IPS-20b (cell line): Measurements from ENCODE around the gene DENND6B.

Source experiments
- H3K27ac ChIP-seq: one replicate; pipeline ENCODE4 v1.5.1; 2013; ENCODE audit warnings: low read length
- H3K27me3 ChIP-seq: 2 replicates; pipeline ENCODE4 v1.6.1; 2013; ENCODE audit warnings: mild to moderate bottlenecking, low read length, inconsistent platforms; ENCODE audit not compliant: insufficient read depth
- H3K36me3 ChIP-seq: 2 replicates; pipeline ENCODE4 v1.6.1; 2013; ENCODE audit warnings: low read depth, mild to moderate bottlenecking, inconsistent platforms, low read length, moderate library complexity; ENCODE audit not compliant: insufficient read depth
- H3K4me1 ChIP-seq: 2 replicates; pipeline ENCODE4 v1.6.1; 2013; ENCODE audit warnings: mild to moderate bottlenecking, control low read depth, inconsistent platforms, low read length, moderate library complexity; ENCODE audit not compliant: insufficient read depth
- H3K4me3 ChIP-seq: 2 replicates; pipeline ENCODE4 v1.5.1; 2013; ENCODE audit warnings: mild to moderate bottlenecking, low read length, inconsistent platforms
- H3K9ac ChIP-seq: 2 replicates; pipeline ENCODE4 v1.6.1; 2013; ENCODE audit warnings: low read depth, mild to moderate bottlenecking, inconsistent platforms, low read length, moderate library complexity
- H3K9me3 ChIP-seq: 2 replicates; pipeline ENCODE4 v1.6.1; 2013; ENCODE audit warnings: mild to moderate bottlenecking, low read depth, low read length, inconsistent platforms; ENCODE audit not compliant: insufficient read depth

The DENND6B gene

GRCh38 chr22:50270666-50271394 is 56.0 kb downstream of the DENND6B start:
- Histone ChIP-seq H3K36me3 (peaks cover 9% of the 10 kb centered on the region; the same call in 1 of the 2 replicates), H3K4me1 (no peaks in the 10 kb centered on the region; the same call in 1 of the 2 replicates), H3K9me3 (peaks cover under 1% of the 10 kb centered on the region; the same call in 1 of the 2 replicates), H3K27me3 (peaks cover 58% of the 10 kb centered on the region), H3K4me3 (peak overlapping the region; percentile 43; the same call in 1 of the 2 replicates), H3K9ac (no peak overlapping the region), H3K27ac (no peak overlapping the region)

GRCh38 chr22:50269970-50270665 is 56.7 kb downstream of the DENND6B start, which contains the start of gene MAPK11:
TSS of gene MAPK11 (minus strand) at chr22:50270380. CDS start at chr22:50270292, 88 bp downstream.
- Histone ChIP-seq H3K9me3 (no peaks in the 10 kb centered on the region), H3K4me1 (no peaks in the 10 kb centered on the region; the same call in 1 of the 2 replicates), H3K36me3 (peaks cover 2% of the 10 kb centered on the region; the same call in 1 of the 2 replicates), H3K4me3 (peak within 1 kb of the TSS; percentile 43; the same call in 1 of the 2 replicates), H3K27me3 (peaks cover 58% of the 10 kb centered on the region), H3K9ac (no peak within 1 kb of the TSS), H3K27ac (no peak within 1 kb of the TSS)

GRCh38 chr22:50269573-50269969 is 57.2 kb downstream of the DENND6B start:
- no peaks in the 10 kb centered on the region for H3K36me3 ChIP-seq
- no peaks in the 10 kb centered on the region for H3K9me3 ChIP-seq
- no peak overlapping the region for H3K27ac ChIP-seq
- peaks cover 60% of the 10 kb centered on the region for H3K27me3 ChIP-seq
- H3K4me3 ChIP-seq: no peak overlapping the region; the same call in 1 of the 2 replicates
- H3K9ac ChIP-seq: no peak overlapping the region
- no peaks in the 10 kb centered on the region; the same call in 1 of the 2 replicates for H3K4me1 ChIP-seq

DNA sequence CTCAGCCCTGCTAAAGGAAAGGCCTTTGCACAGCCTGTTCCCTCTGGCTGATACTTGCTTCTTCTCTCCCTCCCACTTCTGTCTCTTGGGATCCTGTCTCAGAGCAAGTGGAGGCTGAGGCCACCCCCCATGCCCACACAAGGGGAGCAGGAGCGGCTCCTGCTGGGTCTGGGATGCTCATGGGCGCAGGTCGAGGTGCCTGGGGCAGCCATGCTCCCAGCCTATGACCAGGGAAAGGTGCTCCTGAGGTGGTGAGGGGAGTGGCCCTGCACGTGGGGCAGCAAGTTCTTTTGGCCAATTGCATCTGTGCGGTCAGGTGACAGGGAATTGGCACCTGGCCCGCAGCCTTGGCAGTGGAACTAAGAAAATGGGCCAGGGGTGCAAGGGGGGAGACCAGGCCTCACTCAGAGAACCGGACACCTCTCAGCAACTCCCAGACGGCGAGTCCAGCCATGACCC is 58.1 kb downstream of the DENND6B start:
- Histone ChIP-seq H3K27me3 (peaks cover 63% of the 10 kb centered on the region), H3K9me3 (no peaks in the 10 kb centered on the region), H3K4me3 (no peak overlapping the region), H3K27ac (no peak overlapping the region), H3K36me3 (no peaks in the 10 kb centered on the region), H3K9ac (no peak overlapping the region), H3K4me1 (no peaks in the 10 kb centered on the region; the same call in 1 of the 2 replicates)

DNA sequence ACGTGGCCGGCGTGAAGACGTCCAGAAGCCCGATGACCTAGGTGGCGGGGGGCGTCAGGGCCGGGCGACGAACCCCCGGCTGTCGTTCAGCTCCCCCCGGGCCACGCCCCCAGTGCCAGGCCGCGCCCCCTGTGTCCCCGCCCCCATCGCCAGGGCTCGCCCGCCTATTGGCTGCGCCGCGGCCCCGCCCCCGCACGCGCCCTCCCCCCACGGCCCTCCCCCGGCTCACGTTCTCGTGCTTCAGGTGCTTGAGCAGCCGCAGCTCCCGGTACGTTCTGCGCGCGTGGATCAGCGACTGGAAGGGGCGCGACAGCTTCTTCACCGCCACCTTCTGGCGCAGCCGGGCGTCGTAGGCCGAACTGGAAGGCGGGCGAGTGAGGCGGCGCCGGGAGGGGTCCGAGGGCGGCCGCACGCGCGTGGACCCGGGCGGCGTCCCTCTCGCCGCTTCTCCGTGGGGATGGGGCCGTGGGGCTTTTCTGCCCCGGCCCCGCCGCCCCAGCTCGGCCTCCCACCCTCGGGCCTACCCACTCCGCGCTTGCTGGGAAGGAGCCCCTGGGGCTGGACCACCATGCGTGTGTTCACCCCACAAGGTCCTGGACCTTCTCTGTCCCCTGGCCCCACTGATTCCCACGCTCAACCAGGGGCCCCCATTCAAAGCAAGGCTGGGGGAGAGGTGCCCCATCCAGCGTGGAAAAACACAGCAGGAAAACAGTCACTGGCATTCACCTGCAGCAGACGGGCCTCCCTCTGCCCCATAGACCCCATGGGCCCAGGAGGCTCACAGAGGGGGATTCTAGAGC is 59.0 kb downstream of the DENND6B start:
- Histone ChIP-seq H3K4me3 (no peak overlapping the region), H3K27ac (no peak overlapping the region), H3K36me3 (no peaks in the 10 kb centered on the region), H3K9ac (no peak overlapping the region), H3K27me3 (peaks cover 68% of the 10 kb centered on the region), H3K9me3 (no peaks in the 10 kb centered on the region), H3K4me1 (no peaks in the 10 kb centered on the region; the same call in 1 of the 2 replicates)

GRCh38 chr22:50266994-50267393 is 59.8 kb downstream of the DENND6B start:
- H3K4me1 ChIP-seq: peaks cover 2% of the 10 kb centered on the region
- no peaks in the 10 kb centered on the region for H3K36me3 ChIP-seq
- H3K9me3 ChIP-seq: no peaks in the 10 kb centered on the region
- H3K4me3 ChIP-seq: no peak overlapping the region
- no peak overlapping the region for H3K9ac ChIP-seq
- H3K27ac ChIP-seq: no peak overlapping the region
- H3K27me3 ChIP-seq: peaks cover 68% of the 10 kb centered on the region

GRCh38 chr22:50264946-50265669 is 61.7 kb downstream of the DENND6B start:
- peaks cover 65% of the 10 kb centered on the region for H3K27me3 ChIP-seq
- H3K9me3 ChIP-seq: no peaks in the 10 kb centered on the region
- H3K4me3 ChIP-seq: no peak overlapping the region
- H3K9ac ChIP-seq: no peak overlapping the region
- H3K36me3 ChIP-seq: no peaks in the 10 kb centered on the region
- no peak overlapping the region for H3K27ac ChIP-seq
- peaks cover 3% of the 10 kb centered on the region; the same call in 1 of the 2 replicates for H3K4me1 ChIP-seq

DNA sequence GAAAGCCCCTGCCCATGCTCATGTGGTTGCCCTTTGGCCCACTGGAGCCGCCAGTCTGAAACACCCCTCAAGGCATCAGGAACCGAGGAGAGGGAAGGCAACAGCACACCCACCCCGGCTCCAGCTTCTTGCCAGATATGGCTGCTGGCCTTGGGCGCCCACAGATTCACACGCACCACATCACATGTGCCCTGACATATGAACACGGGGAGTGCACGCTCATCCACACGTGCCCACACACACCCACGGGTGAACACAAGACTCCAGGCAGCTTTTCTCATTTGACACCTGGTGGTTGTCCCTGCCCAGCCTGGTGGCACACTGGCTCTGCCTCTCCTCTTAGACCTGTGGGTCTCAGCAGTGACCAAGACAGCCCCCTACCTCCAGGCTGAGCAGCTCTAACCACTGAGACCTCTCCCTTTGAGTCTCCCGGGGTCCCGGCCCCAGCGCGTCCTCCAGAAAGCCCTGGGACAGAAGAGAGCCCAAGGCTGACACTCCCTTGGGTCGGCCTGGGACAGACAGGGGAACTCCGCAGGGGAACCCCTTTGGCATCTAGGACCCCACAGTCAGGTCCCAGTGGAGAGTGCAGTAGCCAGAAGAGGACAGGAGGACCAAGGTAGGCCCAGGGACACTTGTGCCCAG is 62.6 kb downstream of the DENND6B start:
- no peak overlapping the region for H3K9ac ChIP-seq
- H3K4me1 ChIP-seq: peaks cover 3% of the 10 kb centered on the region; the same call in 1 of the 2 replicates
- H3K9me3 ChIP-seq: no peaks in the 10 kb centered on the region
- no peaks in the 10 kb centered on the region for H3K36me3 ChIP-seq
- no peak overlapping the region for H3K27ac ChIP-seq
- no peak overlapping the region for H3K4me3 ChIP-seq
- peaks cover 58% of the 10 kb centered on the region for H3K27me3 ChIP-seq

DNA sequence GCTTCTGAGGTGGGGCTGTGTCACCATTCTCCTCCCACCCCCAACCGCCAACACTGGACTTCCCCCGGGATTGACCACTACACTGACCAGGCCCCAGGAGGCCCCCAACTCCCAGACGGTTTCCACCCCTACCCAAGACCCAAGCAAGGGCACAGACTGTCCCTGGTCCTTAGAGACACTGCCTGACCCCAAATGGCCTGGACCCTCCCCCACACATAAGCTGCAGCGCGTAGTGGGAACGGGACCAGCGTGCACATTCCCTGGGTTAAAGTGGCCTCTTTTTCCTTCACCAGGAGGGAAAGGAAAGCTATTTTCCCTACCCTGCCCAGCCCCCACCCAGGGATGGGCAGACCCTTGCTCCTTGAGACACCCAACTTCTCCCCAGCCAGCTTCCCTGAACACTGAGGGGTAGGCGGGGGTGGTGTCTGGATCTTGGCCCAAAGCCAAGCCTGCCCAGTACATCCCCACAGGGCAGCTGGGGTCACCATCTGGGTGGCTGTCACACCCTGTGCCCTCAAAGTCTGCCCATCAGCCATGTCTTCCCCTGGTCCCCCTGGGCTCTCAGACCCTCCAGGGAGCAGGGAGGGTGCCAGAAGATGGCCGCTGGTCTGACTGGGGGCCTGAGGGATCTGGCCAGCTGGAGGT is 63.7 kb downstream of the DENND6B start:
- H3K27ac ChIP-seq: no peak overlapping the region
- peaks cover 3% of the 10 kb centered on the region; the same call in 1 of the 2 replicates for H3K4me1 ChIP-seq
- H3K36me3 ChIP-seq: no peaks in the 10 kb centered on the region
- H3K9me3 ChIP-seq: no peaks in the 10 kb centered on the region
- no peak overlapping the region for H3K4me3 ChIP-seq
- no peak overlapping the region for H3K9ac ChIP-seq
- H3K27me3 ChIP-seq: peaks cover 47% of the 10 kb centered on the region

GRCh38 chr22:50262460-50262911 is 64.3 kb downstream of the DENND6B start:
- no peak overlapping the region for H3K27ac ChIP-seq
- H3K9me3 ChIP-seq: no peaks in the 10 kb centered on the region
- H3K9ac ChIP-seq: no peak overlapping the region
- peaks cover 43% of the 10 kb centered on the region for H3K27me3 ChIP-seq
- no peaks in the 10 kb centered on the region for H3K36me3 ChIP-seq
- H3K4me1 ChIP-seq: peaks cover 3% of the 10 kb centered on the region; the same call in 1 of the 2 replicates
- no peak overlapping the region for H3K4me3 ChIP-seq
